Breast epithelium (tissue), 4 donors: ENCODE data around the gene APOL3. TPM values are rescaled to one million over a fixed set of nuclear protein-coding genes. Genes with fewer than 3 reads are reported as not detected.
"Not testable (repeated sequence)": the region's sequence is repeated elsewhere in the genome, so short reads cannot be mapped to it uniquely, and the experiment has no call there.

Experiments
- DNase-seq, 2 donors: peaks; one replicate each; pipeline ENCODE4 v3.0.0-alpha.2; 2019; ENCODE audit warnings: low spot score in 2 of 2
- H3K27ac ChIP-seq, 2 donors: fragments of 200-600 bp; sonication (generic) in 1 of 2; one replicate each; pipeline ENCODE4 v1.5.1; 2016 to 2019; ENCODE audit warnings: mild to moderate bottlenecking in 1 of 2
- H3K27me3 ChIP-seq, 2 donors: fragments of 200-600 bp; sonication (generic) in 1 of 2; one replicate each; pipeline versions ENCODE4 v1.5.1 to v1.6.0; 2017 to 2019; ENCODE audit warnings: control low read depth in 1 of 2, mild to moderate bottlenecking in 1 of 2
- H3K36me3 ChIP-seq: fragments of 200-600 bp; one replicate; pipeline ENCODE4 v1.5.1; 2019
- H3K4me1 ChIP-seq, 2 donors: fragments of 200-600 bp; sonication (generic); one replicate each; pipeline ENCODE4 v1.5.1; 2016 to 2019; ENCODE audit warnings: control low read depth in 1 of 2
- H3K4me3 ChIP-seq, 3 donors: fragments of 200-600 bp; sonication (generic); 1 replicate in 2 of 3; 2 replicates in 1 of 3; pipeline ENCODE4 v1.5.1; 2016 to 2019; ENCODE audit warnings: mild to moderate bottlenecking in 3 of 3, moderate library complexity in 2 of 3
- H3K9me3 ChIP-seq, 2 donors: fragments of 200-600 bp; sonication (generic) in 1 of 2; one replicate each; pipeline ENCODE4 v1.5.1; 2016 to 2019; ENCODE audit warnings: control low read depth in 1 of 2
- CTCF ChIP-seq, 3 donors: fragments of 450-650 bp; IDR thresholded peaks; one replicate each; pipeline ENCODE4 v1.5.1; 2016 to 2017; ENCODE audit warnings: antibody characterized with exemption in 3 of 3, mild to moderate bottlenecking in 3 of 3, moderate library complexity in 3 of 3
- POLR2A ChIP-seq: fragments of 450-650 bp; IDR thresholded peaks from one replicate; pipeline ENCODE4 v1.6.1; 2016; ENCODE audit warnings: antibody characterized with exemption, mild to moderate bottlenecking, moderate library complexity
- POLR2AphosphoS5 ChIP-seq, 3 donors: sonication (generic); formaldehyde crosslinking; IDR thresholded peaks; one replicate each; pipeline ENCODE4 v1.6.1; 2017; ENCODE audit warnings: antibody characterized with exemption in 3 of 3
- intact Hi-C: fragments of 100-400 bp; cut with DNase I; formaldehyde crosslinking; loops from one replicate; pipeline ENCODE4 v1.15.1; 2023; ENCODE audit warnings: low total_unique reads
- total RNA-seq, 3 donors: library from RNA; depleted of rRNA; stranded (reverse); fragments of >200 nt; gene quantifications; one replicate each; pipeline ENCODE4 v1.1.0, GENCODE V29; 2016

The APOL3 gene
- total RNA-seq, 3 donors from 2014 or later: 46.5 to 130 (median 101) TPM

DNA sequence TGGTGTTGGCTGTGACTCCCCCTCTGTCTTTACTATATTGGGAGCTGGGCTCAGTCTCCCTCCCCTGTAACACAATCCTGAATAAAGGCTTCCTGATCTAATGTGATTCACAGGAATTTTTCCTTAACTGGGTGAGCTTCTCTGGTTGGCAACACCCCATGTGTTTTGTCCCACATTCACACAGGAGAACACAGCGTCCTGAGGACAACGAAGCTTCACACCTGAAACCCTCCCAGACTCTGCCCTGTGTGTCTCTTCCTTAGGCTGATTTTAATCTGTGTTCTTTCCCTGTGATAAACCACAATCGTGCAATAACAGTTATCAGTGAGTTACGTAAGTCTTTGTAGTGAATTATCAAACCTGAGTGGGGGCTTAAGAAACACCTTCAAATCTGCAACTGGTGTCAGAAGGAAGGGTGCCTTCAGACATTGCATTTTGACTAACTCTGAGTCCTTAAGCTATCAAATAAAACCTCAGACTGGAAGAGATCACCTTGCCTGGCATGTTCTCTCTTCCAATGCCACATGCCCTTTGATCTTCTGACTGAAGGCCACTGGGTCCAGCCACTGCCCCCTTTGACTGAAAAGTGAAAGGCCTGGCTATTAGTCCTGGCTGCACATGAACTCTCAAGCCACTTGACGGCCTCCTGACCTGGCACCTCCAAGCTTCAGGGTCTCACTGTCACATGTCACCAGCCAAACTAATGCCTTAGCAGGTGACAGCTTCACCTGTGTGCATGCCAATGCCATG, 17.3 kb downstream of the APOL3 start:
- no peak for DNase-seq
- no peak overlapping the region for H3K4me3 ChIP-seq

DNA sequence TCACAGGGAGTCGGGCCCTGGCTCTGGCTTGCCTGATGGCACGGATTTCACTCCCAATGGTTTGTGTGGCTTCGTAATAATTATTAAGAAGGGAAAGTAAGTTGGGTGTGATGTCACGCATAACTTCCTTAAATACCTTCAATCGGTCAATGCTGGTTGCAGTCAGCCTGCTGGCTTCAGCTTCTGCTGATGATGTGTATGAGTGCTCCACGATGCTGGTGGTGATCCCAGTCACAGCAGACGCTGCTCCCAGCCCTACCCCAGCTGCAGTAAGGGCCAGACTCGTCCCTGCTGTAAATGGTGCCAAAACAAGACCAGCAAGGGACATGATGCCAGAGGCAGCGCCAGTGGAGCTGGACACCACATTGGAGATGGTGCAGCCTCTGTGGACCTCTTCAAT, 19.1 kb downstream of the APOL3 start:
- no peaks in the 10 kb centered on the region for H3K9me3 ChIP-seq
- no peaks in the 10 kb centered on the region for H3K36me3 ChIP-seq
- intact Hi-C loops: no loop called here
- H3K27me3 ChIP-seq: no peaks in the 10 kb centered on the region
- H3K27ac ChIP-seq: no peak overlapping the region
- H3K4me1 ChIP-seq: peaks cover 5 to 6% of the 10 kb centered on the region in 2 donors
- DNase-seq: no peak
- H3K4me3 ChIP-seq: no peak overlapping the region
- TF ChIP-seq CTCF (IDR thresholded peaks at IDR 0.05) (no peak), POLR2AphosphoS5 (IDR thresholded peaks at IDR 0.05) (no peak), POLR2A (no peak)

More for the DNA sequence above, 17.3 kb downstream of the APOL3 start:
- Histone ChIP-seq H3K4me1 (peaks cover 5 to 6% of the 10 kb centered on the region in 2 donors), H3K9me3 (no peaks in the 10 kb centered on the region), H3K27me3 (no peaks in the 10 kb centered on the region), H3K36me3 (no peaks in the 10 kb centered on the region), H3K27ac (peak overlapping the region in 1 of 2 donors; percentile 38)
- TF ChIP-seq CTCF (IDR thresholded peaks at IDR 0.05): no peak
- TF ChIP-seq POLR2AphosphoS5 (IDR thresholded peaks at IDR 0.05): no peak
- TF ChIP-seq POLR2A: no peak
- intact Hi-C loops: no loop called here

DNA sequence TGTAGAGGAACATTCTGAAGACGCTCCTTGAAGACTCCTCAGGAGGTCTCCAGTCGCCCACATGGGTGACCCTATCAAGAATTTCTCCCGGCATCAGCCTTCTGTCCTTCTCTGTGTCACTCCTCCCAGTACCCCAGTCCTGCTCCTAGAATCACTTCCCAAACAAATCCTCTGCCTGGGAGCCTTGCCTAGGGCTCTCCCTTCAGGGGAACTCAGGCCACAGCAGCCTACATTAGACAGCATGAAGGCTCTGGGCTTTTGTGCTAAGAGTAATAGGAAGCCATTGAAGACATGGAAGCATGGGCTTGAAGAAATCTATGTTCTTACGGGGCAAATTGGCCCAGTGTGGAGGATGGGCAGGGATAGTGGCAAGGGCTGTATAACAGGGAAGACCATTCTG, 21.8 kb downstream of the APOL3 start:
- H3K36me3 ChIP-seq, H3K9me3 ChIP-seq, H3K4me1 ChIP-seq, H3K4me3 ChIP-seq, DNase-seq, intact Hi-C loops, H3K27me3 ChIP-seq, H3K27ac ChIP-seq: not testable (repeated sequence)

DNA sequence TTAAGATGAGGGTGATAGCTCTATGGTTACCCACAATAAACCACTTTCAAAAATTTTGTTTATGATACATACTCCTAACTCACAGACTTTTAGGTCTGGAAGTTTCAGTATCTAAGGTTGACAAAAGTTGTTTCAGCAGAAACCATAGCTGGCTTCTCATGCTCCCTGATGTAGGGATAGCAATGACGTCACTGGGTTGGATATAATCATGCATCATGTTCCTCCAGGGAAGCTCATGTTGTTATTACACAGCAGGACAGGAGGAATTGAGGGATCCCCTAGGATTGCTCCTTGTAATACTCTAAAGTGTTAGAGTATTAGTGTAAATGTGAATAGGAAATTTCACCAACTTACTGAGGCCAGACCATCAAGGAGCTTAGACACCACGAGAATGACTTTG, 23.6 kb downstream of the APOL3 start:
- TF ChIP-seq POLR2AphosphoS5 (IDR thresholded peaks at IDR 0.05): no peak
- no peak for TF ChIP-seq CTCF (IDR thresholded peaks at IDR 0.05)
- H3K9me3 ChIP-seq: no peaks in the 10 kb centered on the region
- DNase-seq: no peak
- H3K36me3 ChIP-seq: no peaks in the 10 kb centered on the region
- H3K27me3 ChIP-seq: no peaks in the 10 kb centered on the region
- H3K4me1 ChIP-seq: no peaks in the 10 kb centered on the region
- H3K4me3 ChIP-seq: no peak overlapping the region
- peak overlapping the region in 1 of 2 donors; percentile 48 for H3K27ac ChIP-seq
- intact Hi-C loops: no loop called here

DNA sequence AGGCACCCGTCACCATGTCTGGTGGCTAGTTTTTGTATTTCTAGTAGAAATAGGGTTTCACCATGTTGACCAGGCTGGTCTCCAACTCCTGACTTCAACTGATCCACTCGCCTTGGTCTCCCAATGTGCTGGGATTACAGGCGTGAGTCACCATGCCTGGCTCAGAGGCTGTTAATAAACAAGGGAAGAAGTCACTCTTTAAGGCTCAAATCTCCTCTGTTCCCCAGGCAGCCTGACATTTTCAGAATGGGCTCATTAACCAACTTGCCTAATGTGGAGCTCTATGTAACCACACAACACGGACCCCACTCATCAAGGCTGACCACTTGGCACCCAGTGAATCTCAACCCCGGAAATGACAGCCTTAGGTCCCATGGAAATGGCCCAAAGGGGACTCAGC, 24.1 kb downstream of the APOL3 start:
- no peak for DNase-seq
- H3K27ac ChIP-seq: peak overlapping the region in 1 of 2 donors; percentile 48
- no peaks in the 10 kb centered on the region for H3K9me3 ChIP-seq
- TF ChIP-seq POLR2AphosphoS5 (IDR thresholded peaks at IDR 0.05): no peak
- no peak for TF ChIP-seq POLR2A
- no peak for TF ChIP-seq CTCF (IDR thresholded peaks at IDR 0.05)
- no peaks in the 10 kb centered on the region for H3K27me3 ChIP-seq
- intact Hi-C loops: no loop called here
- no peaks in the 10 kb centered on the region for H3K4me1 ChIP-seq
- H3K36me3 ChIP-seq: no peaks in the 10 kb centered on the region
- H3K4me3 ChIP-seq: no peak overlapping the region
